HG03060 (cell line): ENCODE measurements around the gene SLC19A3.

Experiments
- ATAC-seq: cut with Tn5 transposase; IDR thresholded peaks from one replicate; pipeline ENCODE4 v1.9.1; 2021; ENCODE audit warnings: low read depth, moderate number of reproducible peaks; ENCODE audit not compliant: unreplicated experiment

Gene SLC19A3

DNA sequence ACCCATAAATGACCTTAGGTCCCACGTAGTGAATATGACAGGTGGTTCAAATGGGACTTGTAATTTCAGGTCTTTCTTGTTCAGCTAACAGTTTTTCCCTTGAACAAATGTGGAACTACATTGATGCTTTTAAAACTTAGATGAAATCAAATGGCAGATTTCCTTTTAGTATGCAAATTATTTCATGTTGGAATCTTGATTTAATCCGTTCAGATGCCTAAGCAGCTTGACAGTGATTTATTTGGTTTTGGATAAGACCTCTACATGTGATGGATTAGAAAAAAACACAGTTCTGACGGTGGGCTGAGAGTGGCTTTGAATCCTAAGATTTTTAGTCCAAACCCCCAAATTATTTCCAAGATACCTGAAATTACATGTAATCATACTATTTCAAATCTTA is 83.6 kb downstream of the SLC19A3 start:
- ATAC-seq: no peak
